Effector memory CD4-positive, alpha-beta T cell (primary cell): ENCODE data around the gene BAD.
A peak's percentile ranks its signal among the peaks of the same experiment; 100 is the strongest.

Source experiments
- DNase-seq, 3 donors: peaks; one replicate each; pipeline ENCODE4 v3.0.0-alpha.2; 2020
- H3K27ac ChIP-seq: 2 replicates; pipeline ENCODE4 v1.7.0; 2013; ENCODE audit warnings: mild to moderate bottlenecking, low read length, moderate library complexity; ENCODE audit not compliant: insufficient read depth, poor library complexity, severe bottlenecking
- H3K27me3 ChIP-seq: replicated peaks from 2 replicates; pipeline ENCODE4 v1.7.0; 2013; ENCODE audit warnings: mild to moderate bottlenecking, low read length; ENCODE audit not compliant: insufficient read depth, control insufficient read depth, poor library complexity, severe bottlenecking
- H3K36me3 ChIP-seq: 2 replicates; pipeline ENCODE4 v1.7.0; 2013; ENCODE audit warnings: mild to moderate bottlenecking, low read length, moderate library complexity; ENCODE audit not compliant: control insufficient read depth, insufficient read depth
- H3K4me1 ChIP-seq: 2 replicates; pipeline ENCODE4 v1.7.0; 2013; ENCODE audit warnings: low read length, mild to moderate bottlenecking; ENCODE audit not compliant: control insufficient read depth, insufficient read depth, poor library complexity, severe bottlenecking
- H3K4me3 ChIP-seq: 2 replicates; pipeline ENCODE4 v1.7.0; 2013; ENCODE audit warnings: low read length, low read depth, mild to moderate bottlenecking; ENCODE audit not compliant: insufficient read depth, poor library complexity, severe bottlenecking
- H3K9me3 ChIP-seq: 2 replicates; pipeline ENCODE4 v1.7.0; 2013; ENCODE audit warnings: mild to moderate bottlenecking, low read length, moderate library complexity; ENCODE audit not compliant: control insufficient read depth

Gene BAD

DNA sequence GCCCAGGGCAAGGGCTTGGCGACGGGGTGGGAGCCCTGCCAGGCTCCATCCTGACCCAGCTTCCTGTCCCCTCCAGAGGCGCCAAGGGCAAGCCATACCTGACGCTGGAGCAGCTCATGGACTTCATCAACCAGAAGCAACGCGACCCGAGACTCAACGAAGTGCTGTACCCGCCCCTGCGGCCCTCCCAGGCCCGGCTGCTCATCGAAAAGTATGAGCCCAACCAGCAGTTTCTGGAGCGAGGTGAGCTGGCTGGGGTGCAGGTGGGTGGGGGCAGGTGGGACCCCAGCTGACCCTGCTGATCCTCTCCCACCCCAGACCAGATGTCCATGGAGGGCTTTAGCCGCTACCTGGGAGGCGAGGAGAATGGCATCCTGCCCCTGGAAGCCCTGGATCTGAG, 28.2 kb downstream of the BAD start:
- no peak overlapping the region for H3K4me3 ChIP-seq
- no peak for DNase-seq
- H3K27ac ChIP-seq, result no peak overlapping the region
- H3K9me3 ChIP-seq, result no peaks in the 10 kb centered on the region
- H3K36me3 ChIP-seq, result no peaks in the 10 kb centered on the region
- no peaks in the 10 kb centered on the region for H3K27me3 ChIP-seq
- peaks cover 12% of the 10 kb centered on the region for H3K4me1 ChIP-seq

DNA sequence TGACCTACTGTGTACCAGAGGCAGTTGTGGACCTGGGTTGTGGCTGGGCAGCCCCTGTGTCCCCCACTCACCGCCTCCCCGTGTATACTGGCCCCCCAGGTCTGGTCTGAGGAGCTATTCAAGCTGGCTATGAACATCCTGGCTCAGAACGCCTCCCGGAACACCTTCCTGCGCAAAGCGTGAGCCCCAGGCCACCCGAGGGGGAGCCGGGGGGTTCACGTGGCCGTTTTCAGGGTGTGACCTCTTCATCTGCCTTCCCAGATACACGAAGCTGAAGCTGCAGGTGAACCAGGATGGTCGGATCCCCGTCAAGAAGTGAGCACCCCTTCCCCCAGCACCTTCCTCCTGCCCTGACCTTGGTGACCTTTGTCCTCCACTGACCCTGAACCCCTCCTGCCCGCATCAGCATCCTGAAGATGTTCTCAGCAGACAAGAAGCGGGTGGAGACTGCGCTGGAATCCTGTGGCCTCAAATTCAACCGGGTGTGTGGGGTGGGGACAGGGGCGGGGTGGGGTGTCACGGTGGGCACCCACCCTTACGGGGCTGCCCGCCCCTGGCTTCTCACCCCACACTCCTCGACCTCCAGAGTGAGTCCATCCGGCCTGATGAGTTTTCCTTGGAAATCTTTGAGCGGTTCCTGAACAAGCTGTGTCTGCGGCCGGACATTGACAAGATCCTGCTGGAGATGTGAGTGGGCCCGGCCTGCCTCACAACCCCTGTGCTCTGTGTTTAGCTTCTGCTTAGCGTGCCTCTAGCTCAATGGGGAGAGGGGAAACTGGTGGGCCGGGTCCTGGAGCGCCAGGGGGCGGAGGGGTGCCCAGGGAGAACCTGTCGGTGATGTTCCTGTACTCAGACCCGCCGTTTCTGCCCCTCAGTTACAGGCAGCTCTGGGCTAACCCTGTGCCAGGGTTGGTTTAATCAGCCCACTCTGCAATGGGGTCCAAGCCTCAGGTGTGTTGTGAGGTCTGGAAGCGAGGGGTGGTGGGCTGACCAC, 29.0 kb downstream of the BAD start:
- Histone ChIP-seq H3K27ac (no peak overlapping the region), H3K36me3 (no peaks in the 10 kb centered on the region), H3K9me3 (no peaks in the 10 kb centered on the region), H3K4me3 (no peak overlapping the region), H3K27me3 (no peaks in the 10 kb centered on the region), H3K4me1 (peaks cover 19% of the 10 kb centered on the region)
- no peak for DNase-seq

DNA sequence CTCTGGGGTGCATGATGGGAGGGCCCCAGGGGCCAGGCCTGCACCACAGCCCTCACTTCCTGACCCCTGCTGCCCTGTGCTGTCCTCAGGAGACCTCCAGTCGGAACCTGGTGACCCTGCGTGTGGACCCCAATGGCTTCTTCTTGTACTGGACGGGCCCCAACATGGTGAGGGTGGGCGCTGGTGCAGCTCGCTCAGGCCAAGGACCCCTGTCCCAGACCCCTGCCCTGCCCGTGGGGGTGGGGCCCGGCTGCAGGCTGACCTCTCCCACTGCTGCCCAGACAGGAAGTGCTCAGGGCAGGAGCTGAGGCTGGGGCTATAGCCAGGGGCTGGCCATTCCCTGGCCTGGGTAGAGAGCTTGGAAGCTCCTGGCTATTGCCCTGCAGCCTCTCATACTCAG, 30.1 kb downstream of the BAD start:
- Histone ChIP-seq H3K4me1 (peaks cover 25% of the 10 kb centered on the region), H3K36me3 (no peaks in the 10 kb centered on the region), H3K9me3 (no peaks in the 10 kb centered on the region), H3K27ac (no peak overlapping the region), H3K4me3 (no peak overlapping the region), H3K27me3 (no peaks in the 10 kb centered on the region)
- no peak for DNase-seq

DNA sequence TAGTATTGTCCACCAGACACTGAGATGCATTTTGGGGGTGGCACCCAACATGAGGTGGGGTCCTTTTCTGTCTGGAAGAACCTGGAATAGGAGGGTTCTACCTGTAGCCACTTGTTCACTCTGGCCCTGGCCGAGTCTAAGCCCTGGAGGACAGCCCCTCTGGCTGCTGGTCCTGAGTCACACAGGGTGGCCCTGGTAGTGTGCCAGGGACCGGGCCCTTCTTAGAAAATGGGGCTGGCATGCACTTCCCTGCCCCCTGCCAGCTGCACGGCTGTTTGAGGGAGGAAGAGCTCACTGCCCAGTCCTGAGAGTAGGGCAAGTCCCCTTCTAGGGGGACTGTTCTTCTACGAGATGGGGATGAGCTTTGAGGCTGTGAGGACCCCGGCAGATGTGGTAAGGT, 31.0 kb downstream of the BAD start:
- Histone ChIP-seq H3K36me3 (no peaks in the 10 kb centered on the region), H3K4me3 (no peak overlapping the region), H3K27ac (no peak overlapping the region)

DNA sequence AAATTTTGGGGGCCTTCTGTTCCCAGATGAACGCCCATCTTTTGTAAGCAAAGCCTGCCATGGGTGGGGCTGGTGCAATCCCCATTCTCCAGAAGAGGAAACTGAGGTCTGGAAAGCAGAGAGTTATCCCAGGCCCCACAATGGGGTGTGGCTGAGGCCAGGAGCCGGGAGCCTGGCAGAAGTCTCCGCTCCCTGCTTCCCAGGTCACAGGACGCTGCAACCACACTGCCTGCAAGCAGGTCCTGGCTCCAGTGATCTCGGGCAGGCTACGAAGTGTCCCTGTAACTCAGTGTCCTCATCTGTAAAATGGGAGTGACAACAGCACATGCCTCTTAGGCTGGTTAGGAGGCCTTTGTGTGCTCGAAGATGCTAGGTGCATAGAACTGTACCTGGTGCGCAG, 31.4 kb downstream of the BAD start:
- Histone ChIP-seq H3K27ac (no peak overlapping the region), H3K4me3 (no peak overlapping the region), H3K4me1 (peaks cover 25% of the 10 kb centered on the region), H3K36me3 (no peaks in the 10 kb centered on the region), H3K27me3 (no peaks in the 10 kb centered on the region), H3K9me3 (no peaks in the 10 kb centered on the region)
- DNase-seq, result no peak

More for the DNA sequence above, 31.0 kb downstream of the BAD start:
- no peak for DNase-seq
- Histone ChIP-seq H3K27me3 (no peaks in the 10 kb centered on the region), H3K4me1 (peaks cover 25% of the 10 kb centered on the region), H3K9me3 (no peaks in the 10 kb centered on the region)

DNA sequence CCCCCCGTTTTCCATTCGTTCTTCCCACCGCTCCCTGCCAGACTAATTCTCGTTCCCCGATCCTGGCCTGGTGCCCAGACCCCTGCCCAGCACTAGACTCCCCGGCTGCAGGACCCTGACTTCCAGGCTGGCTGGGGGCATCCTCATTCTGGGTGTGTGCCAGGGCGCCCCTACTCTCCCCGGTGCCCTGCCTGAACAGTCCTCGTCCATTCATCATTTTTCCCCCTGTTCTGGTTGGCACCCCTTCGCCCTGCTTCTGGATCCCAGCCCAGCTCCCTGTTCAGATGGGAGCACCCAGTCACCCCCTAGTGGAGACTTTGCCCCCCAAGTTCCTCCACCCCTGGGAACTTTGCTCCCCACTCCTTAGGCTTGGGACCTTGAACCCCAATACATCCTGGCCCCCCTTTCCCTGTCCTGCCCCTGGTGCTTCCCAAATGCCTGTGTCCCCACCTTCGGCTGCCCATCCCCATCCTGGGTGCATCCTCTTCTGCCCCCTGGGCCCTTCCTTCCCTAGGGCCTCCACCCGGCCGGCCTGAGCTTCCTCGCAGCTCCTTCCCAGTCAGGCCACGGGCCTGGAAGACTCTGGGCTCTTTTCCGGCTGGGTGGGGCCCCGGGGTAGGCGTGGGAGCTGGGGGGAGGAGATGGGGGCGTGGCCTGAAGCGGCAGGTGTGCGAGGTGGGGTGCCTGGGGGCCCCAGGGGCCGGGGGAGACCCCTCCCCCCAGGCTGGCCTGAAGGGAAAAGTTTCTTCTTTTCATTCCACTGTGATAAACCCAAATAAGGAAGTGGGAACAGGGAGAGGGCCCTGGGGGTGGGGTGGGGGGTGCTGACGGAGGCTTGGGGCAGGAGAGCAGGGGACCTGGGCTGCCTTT, 32.2 kb downstream of the BAD start:
- H3K9me3 ChIP-seq, result no peaks in the 10 kb centered on the region
- H3K4me3 ChIP-seq, result peak overlapping the region; percentile 65
- no peak overlapping the region for H3K27ac ChIP-seq
- H3K36me3 ChIP-seq, result no peaks in the 10 kb centered on the region
- H3K4me1 ChIP-seq, result peaks cover 32% of the 10 kb centered on the region
- H3K27me3 ChIP-seq, result no peaks in the 10 kb centered on the region
- no peak for DNase-seq

DNA sequence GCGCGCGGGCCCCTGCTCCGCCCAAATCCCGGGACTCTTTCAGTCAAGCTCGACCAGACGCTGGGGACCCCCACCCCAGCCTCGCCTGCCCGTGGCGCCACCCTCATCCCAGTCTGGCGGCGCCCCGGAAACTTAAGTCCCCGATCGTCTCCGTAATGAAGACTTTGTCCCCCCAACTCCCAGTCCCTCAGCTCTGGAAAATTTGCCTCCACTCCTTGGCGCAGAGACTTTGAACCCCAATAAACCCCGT, 32.8 kb downstream of the BAD start:
- DNase-seq, result no peak
- Histone ChIP-seq H3K27me3 (no peaks in the 10 kb centered on the region), H3K4me1 (peaks cover 32% of the 10 kb centered on the region), H3K36me3 (no peaks in the 10 kb centered on the region), H3K9me3 (no peaks in the 10 kb centered on the region), H3K4me3 (peak overlapping the region; percentile 65), H3K27ac (no peak overlapping the region)

DNA sequence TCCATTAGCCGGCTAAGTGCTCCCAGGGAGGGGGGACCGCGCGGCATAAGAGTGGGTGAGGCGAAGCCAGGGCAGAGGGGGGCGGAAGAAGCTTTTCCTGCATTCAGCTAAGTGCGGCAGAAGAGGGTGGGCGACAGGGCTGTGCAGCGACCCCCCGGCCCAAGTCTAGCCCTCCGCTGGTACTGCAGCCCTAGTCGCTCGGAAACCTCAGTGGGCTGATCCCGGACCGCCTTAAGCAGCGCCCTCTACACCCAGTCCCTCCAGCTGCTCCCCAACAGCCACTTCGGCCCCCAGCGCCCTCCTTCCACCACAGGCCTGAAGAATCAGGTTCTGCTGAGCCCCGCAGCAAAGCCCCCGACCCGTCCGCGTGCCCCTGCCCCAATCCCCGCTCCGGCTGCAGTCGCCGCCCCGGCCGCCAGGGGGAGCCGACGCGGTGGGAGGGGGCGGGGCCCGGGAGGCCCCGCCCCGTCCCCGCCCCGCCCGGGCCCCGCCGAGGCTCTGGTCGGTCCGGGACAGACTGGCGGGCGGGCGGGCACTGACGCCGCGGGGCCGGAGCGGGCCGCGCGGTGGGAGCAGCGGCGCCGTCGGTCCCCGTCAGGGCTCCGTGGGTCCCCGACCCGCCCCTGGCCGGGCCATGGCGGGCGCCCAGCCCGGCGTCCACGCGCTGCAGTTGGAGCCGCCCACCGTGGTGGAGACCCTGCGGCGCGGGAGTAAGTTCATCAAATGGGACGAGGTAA, 33.3 kb downstream of the BAD start, which contains the start of gene PLCB3:
TSS of gene PLCB3 (plus strand) at position 515 of the 737 bp plus-strand sequence. CDS start at position 635, 120 bp downstream.
- Histone ChIP-seq H3K36me3 (no peaks in the 10 kb centered on the region), H3K9me3 (no peaks in the 10 kb centered on the region), H3K4me3 (peak within 1 kb of the TSS; percentile 65), H3K27me3 (no peaks in the 10 kb centered on the region), H3K27ac (no peak within 1 kb of the TSS), H3K4me1 (peaks cover 32% of the 10 kb centered on the region)
- peak; percentile 50 to 56 (median 54) for DNase-seq

DNA sequence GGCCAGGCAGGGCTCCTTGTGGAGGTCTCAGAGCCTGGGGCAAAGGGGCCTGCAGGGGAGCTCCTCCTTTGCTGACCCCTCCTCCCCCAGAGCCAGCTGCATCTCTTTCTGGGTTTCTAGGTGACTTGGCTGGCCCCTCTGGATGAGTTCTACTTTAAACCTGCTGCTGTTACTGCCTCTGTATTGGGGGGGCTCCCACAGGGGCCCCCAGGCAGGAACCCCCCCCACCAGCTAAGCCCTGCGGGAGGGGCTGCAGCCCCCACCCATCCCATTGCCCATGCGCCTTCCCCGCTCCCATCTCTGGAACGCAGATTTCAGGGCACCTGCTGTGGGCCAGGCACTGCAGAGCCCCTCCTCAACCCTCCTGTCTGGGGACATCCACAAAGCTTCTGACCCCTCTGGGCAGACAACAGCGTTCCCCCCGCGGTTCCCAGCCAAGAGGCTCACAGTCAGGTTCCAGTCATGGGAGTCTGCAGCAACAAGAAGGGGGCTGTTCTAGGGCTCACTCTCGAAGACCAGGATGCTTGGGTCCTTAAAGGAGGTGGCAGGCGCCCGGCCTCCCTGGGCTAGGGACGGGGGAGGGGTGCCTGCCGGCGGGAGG, 34.0 kb downstream of the BAD start:
- Histone ChIP-seq H3K27me3 (no peaks in the 10 kb centered on the region), H3K4me3 (peak overlapping the region; percentile 58), H3K36me3 (no peaks in the 10 kb centered on the region), H3K9me3 (no peaks in the 10 kb centered on the region), H3K27ac (no peak overlapping the region), H3K4me1 (peaks cover 37% of the 10 kb centered on the region)
- DNase-seq, result no peak
